CD4-positive, alpha-beta T cell treated with Interferon alpha-2 for 1 hour (primary cell): ENCODE results near the gene NTPCR.

Experiments
- DNase-seq, 2 donors: peaks; one replicate each; pipeline ENCODE4 v3.0.0-alpha.2; 2020 to 2022

NTPCR gene

DNA sequence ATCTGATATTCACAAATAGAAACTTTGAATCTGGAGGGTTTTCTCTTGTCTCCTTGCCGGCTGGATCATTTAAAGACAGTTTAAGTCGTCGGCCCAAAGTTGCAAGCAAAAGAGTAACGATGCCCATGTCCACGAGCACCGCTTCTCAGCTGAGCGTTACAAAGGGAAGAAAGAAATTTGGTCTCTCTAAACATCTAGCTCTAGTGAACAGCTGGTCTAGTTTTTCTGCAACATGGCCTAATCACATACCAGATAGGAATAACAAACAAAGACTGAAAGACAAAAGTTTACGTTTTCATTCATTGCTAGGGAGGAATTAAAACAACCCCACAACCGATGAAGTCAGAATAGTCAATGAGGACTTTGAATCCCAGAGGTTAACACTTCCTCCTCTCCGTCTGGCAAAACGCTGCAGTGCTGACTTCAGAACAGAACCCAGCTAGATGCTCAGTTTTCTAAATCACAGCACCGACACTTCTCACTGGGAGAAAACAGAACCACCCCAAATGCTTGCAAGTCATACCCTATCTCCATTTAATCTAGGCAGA, 69.4 kb downstream of the NTPCR start:
- no peak for DNase-seq

DNA sequence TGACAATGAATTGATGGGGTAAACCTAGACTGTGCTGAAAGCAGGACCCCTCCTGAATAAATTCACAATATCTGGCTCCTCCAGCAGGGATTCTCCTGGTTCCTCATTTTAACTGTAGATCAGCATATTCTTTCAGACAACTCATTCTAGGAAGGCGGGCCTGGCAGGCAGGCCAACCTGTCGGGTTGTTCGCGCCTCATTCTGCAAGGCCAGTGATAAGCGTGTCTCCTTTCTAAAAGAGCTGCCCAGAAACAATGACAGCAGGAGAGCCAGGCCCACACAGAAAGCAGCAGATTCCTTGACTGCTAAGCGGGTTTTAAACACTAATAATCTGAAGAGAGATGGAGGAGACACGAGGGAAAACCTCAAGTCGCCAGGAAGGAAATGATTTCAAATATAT, 70.0 kb downstream of the NTPCR start:
- no peak for DNase-seq

DNA sequence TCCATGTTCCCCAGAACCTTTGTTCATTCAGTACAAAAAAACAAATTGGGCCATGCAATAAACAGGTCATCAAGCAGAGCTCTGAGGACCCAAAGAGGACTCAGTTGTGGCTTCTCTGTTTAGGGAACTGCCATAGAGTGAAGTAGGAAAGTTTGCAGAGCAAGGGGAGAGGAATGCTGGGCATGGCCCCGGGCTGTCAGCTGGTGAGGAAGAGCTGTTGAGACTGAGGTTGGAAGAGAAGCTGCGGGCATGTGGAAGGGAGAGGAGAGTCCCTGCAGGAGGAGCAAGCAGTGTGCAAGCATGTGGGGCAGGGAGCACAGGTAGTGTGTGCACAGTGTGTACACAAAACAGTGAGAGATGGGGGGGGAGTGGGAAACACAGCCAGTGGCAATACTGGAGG, 71.8 kb downstream of the NTPCR start:
- DNase-seq = no peak

DNA sequence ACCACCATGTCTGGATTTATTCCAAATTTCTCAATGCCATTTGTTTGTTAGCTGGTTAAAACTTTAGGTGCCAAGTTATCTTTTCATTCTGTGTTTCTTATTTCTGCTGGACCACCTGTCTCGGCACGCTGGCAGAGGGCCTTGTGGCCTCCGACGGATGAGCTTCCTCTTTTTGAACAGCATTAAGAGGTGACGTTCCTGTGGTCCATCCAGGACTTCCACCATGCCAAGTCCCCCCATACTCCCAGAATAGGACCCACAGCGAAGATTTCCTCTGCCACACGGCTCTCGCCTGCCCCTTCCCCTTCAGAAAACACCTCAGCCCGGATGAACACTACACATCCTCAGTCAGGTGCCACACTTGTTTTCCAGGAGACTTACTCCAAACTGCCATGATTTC, 73.8 kb downstream of the NTPCR start:
- DNase-seq = no peak

DNA sequence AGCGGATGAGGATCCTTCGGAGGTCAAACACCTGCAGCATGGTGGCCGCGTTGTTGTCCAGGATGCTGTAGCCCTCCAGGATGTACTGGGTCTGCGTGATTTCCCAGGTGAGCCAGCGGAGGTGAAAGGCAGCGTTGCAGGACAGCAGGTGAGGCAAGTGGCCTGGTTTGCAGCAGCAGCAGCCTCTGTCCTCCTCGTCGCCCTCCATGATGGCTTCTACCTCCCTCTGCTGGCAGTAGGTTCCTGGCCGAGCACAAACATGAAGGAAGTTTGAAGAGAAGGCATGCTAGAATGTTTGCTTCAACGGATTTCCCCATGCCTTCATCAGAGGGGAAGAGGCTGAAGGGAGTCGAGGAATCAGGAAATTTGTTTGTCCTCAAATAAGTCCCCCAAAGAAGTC, 74.7 kb downstream of the NTPCR start:
- peak in 1 of 2 donors; percentile 11 for DNase-seq

DNA sequence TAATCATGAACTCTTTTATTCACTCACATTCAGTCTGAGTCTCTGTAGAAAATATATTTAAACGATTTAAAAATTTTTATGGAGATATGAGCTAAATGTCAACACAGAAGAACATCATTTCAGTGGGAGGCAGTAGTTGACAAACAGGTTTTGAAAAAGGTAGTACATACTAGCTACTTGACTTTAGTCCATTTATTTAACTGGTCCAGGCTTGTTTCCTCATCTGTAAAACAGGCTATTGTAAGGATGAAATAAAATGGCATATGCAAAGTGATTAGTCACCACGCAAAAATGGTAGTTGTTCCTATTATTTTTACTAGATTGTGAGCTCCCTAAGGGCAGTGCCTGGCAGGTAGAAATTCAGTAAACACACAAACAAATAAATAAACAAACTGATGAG, 75.2 kb downstream of the NTPCR start:
- no peak for DNase-seq

DNA sequence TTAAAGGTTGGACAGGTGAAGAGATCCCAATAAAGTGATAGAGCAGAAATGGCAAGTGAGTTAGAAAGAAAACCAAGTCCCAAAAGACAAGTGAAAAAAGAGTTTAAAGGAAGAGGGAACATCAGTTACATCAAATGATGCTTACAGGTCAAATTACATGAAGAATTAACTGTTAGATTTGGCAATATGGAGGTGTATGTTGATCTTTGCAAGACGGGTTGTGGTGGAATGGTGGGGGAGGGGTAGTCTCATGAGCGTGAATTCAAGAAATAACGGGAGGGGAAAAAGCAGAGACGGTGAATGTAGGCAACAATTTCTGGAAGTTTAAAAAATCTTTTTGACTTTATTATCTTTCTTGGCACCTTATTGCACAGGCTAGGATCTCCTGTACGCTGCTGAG, 76.6 kb downstream of the NTPCR start:
- no peak for DNase-seq

DNA sequence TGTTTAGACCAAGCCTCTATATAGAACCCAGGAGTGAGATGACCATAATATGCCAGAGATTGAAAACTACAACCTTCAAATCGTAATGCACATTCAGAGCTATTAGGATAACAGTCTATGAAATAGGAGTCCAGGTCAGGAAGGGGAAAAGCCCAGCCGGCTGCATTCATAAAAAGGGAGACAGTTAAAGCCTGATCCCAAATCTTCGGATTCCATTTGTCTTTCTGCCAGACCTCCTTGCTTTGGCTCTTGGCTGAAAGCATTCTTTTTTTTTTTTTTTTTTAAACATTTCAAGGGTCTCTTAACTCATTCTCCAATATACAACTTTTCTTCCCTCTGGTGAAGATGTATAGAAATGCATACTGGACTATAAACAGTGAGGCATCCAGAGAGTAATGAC, 81.1 kb downstream of the NTPCR start:
- DNase-seq = no peak

DNA sequence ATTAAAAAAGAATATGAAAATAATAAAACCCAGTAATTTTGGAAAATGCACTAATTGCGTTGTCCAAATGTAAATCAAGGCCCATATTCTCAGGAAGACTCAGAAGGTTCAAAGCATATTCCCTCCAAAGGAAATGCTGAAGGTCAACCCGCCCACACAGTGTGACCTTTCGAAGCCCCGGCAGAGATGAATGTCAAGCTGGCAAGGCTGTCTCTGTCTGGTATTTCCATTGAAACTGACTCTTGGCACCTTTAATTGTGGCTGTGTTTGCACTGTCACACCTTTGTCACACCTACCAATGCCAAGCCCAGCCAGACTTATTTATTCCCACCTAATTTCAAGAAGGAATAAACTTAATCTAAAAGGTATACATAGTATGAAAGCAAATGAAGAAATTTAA, 82.5 kb downstream of the NTPCR start:
- no peak for DNase-seq

DNA sequence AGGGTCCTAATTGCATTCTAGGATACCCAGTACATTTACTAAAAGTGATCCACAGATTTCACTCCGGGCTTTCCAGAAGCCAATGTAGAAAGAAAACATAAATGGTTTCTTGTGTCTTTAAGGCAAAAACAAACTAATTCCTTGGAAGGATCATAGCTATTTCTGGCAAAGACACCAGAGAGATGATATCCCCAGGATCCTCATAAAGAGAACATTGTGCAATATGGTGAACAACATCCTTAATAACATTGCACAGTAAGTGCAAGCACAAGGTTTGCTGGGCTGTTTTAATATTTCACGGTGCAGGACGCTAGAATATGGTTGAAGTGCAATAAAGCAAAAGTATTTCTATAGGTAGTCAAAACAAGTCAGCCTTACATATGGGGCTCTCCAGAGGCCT, 83.0 kb downstream of the NTPCR start:
- DNase-seq = no peak
